Keratinocyte (primary cell): ENCODE data around the gene UGT1A8.

ENCODE experiments used
- CTCF ChIP-seq, 3 experiments: IDR thresholded peaks in 1 of 3; conservative IDR thresholded peaks in 1 of 3; optimal IDR thresholded peaks in 1 of 3; 2 replicates in 2 of 3; 3 replicates in 1 of 3; pipeline versions ENCODE3 to v1.5.1; 2011; ENCODE audit warnings: low read length in 3 of 3, mild to moderate bottlenecking in 3 of 3, moderate library complexity in 2 of 3, control low read depth in 1 of 3, inconsistent platforms in 1 of 3; ENCODE audit not compliant: insufficient read depth in 2 of 3; ENCODE audit errors: extremely low read depth in 1 of 3
- EZH2 ChIP-seq: IDR thresholded peaks from one replicate; pipeline ENCODE4 v1.6.1; 2012; ENCODE audit warnings: inconsistent platforms, mild to moderate bottlenecking, low read length, moderate library complexity

GRCh38 chr2:233769260-233769659 lies 151.8 kb downstream of the UGT1A8 start:
- TF ChIP-seq CTCF (optimal IDR thresholded peaks at IDR 0.05 in 1 of 3, IDR thresholded peaks at IDR 0.05 in 1 of 3, conservative IDR thresholded peaks at IDR 0.05 in 1 of 3; ENCODE audit: extremely low read depth in 1 of 3, insufficient read depth in 2 of 3, low read length in 3 of 3): no peak
- TF ChIP-seq EZH2: no peak
